ENCODE results near the gene RESP18. TPM values are rescaled to one million over a fixed set of nuclear protein-coding genes. Genes with fewer than 3 reads are reported as not detected.

The RESP18 gene
- total and polyA plus RNA-seq, 7 experiments from 2014 or later = not detected

DNA sequence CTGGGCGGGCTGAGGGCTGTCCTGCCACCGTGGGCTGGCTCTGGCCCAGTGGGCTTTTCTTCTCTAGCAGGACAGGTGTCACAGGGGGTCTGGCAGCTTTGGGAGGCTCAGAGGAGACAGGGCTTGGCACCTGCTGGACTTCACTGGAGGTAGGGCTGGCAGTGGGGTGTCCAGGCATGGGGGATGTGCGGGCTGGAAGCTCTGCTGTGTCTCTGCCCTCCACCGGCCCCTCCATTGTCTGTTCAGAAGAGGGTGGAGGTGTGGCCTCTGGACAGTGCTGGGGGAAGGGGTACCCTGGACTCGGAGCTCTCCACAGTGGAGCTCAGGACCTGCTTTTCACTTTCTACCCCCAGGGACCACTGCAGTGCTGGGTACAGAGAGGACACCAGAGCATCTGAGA lies 32.5 kb downstream of the RESP18 start:
- H3K4me3 ChIP-seq (ENCODE audit: low read length) = no peak overlapping the region
- H3K27me3 ChIP-seq (ENCODE audit: control insufficient read depth in 2 of 2, insufficient read depth in 2 of 2, low read length in 2 of 2) = no peaks in the 10 kb centered on the region
- peaks cover 7 to 39% (median 25%) of the 10 kb centered on the region in 5 donors for H3K27me3 Mint-ChIP-seq
- H3K4me1 Mint-ChIP-seq = peaks cover 5 to 27% (median 16%) of the 10 kb centered on the region in 7 donors
- ATAC-seq = no peak
- no peaks in the 10 kb centered on the region for H3K9me3 Mint-ChIP-seq
- peak overlapping the region in 1 of 9 donors; percentile 7 for H3K27ac Mint-ChIP-seq
- H3K9me3 ChIP-seq (ENCODE audit: control insufficient read depth in 2 of 3, low read length in 3 of 3) = no peaks in the 10 kb centered on the region
- peaks cover 0 to 18% of the 10 kb centered on the region in 2 donors for H3K4me1 ChIP-seq (ENCODE audit: control insufficient read depth in 2 of 2, insufficient read depth in 2 of 2, low read length in 2 of 2)
- H3K4me3 Mint-ChIP-seq = no peak overlapping the region
- DNase-seq = no peak
- no peaks in the 10 kb centered on the region for H3K36me3 ChIP-seq (ENCODE audit: control insufficient read depth in 2 of 3, insufficient read depth in 3 of 3, low read length in 3 of 3)
- ChIA-PET CTCF (interaction anchor here (0.5 to 11.9 kb wide), 7 partner anchors 21 to 242 kb away, joined by 3 to 194 read pairs (median 4); partner anchors contain the start of genes DNAJB2 and NHEJ1), POLR2A (interaction anchor here (1.0 to 1.2 kb wide), 2 partner anchors 93 to 141 kb away, joined by 3 to 4 read pairs; partner anchors contain the start of gene ZFAND2B)
- peaks cover 0 to 2% (median 0%) of the 10 kb centered on the region in 5 donors for H3K36me3 Mint-ChIP-seq
- intact Hi-C loops (cut with micrococcal nuclease) = no loop called here
- no peak overlapping the region for H3K27ac ChIP-seq (ENCODE audit: low read depth, low read length)

DNA sequence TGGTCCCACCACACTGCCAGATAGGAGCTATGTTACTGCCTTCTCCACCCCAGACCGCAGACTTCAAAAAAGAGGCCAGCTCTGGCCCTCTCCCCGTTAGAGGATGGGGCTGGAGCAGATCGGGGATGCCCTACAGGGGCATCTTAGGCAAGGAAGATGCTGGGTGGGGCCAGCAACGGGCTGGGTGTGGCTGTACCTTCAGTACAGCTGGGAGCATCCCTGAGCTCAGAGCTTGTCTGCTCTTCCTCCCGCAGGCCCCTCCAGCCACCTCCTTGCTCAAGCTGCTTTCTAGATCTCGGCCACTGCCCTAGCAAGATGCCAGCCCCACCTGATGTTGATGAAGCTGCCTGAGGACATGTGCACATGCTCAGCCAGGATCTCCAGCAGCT lies 33.2 kb downstream of the RESP18 start:
- no peak overlapping the region for H3K4me3 ChIP-seq (ENCODE audit: low read length)
- H3K4me1 Mint-ChIP-seq = peaks cover 7 to 30% (median 19%) of the 10 kb centered on the region in 7 donors
- H3K27ac ChIP-seq (ENCODE audit: low read depth, low read length) = no peak overlapping the region
- DNase-seq = no peak
- no peaks in the 10 kb centered on the region for H3K9me3 Mint-ChIP-seq
- peak overlapping the region in 1 of 9 donors; percentile 42 for H3K27ac Mint-ChIP-seq
- no peaks in the 10 kb centered on the region for H3K27me3 ChIP-seq (ENCODE audit: control insufficient read depth in 2 of 2, insufficient read depth in 2 of 2, low read length in 2 of 2)
- CTCF ChIA-PET = interaction anchor here (0.5 to 11.9 kb wide), 8 partner anchors 9 to 140 kb away, joined by 3 to 194 read pairs (median 4); partner anchors contain the start of genes DNAJB2 and NHEJ1
- H3K36me3 ChIP-seq (ENCODE audit: control insufficient read depth in 2 of 3, insufficient read depth in 3 of 3, low read length in 3 of 3) = no peaks in the 10 kb centered on the region
- POLR2A ChIA-PET = interaction anchor here (0.8 to 1.2 kb wide), 3 partner anchors 93 to 140 kb away, joined by 3 to 4 read pairs (median 3); partner anchors contain the start of gene ZFAND2B
- H3K4me1 ChIP-seq (ENCODE audit: control insufficient read depth in 2 of 2, insufficient read depth in 2 of 2, low read length in 2 of 2) = peaks cover 2 to 20% of the 10 kb centered on the region in 2 donors
- H3K4me3 Mint-ChIP-seq = no peak overlapping the region
- no peak for ATAC-seq
- intact Hi-C loops (cut with micrococcal nuclease) = loop anchor here in 1 of 2 donors (2.0 kb wide), 1 partner anchor 129 kb away; the partner anchor contains the start of gene SLC23A3
- H3K9me3 ChIP-seq (ENCODE audit: control insufficient read depth in 2 of 3, low read length in 3 of 3) = no peaks in the 10 kb centered on the region
- peaks cover 0 to 2% (median 0%) of the 10 kb centered on the region in 5 donors for H3K36me3 Mint-ChIP-seq
- peaks cover 6 to 33% (median 18%) of the 10 kb centered on the region in 5 donors for H3K27me3 Mint-ChIP-seq

DNA sequence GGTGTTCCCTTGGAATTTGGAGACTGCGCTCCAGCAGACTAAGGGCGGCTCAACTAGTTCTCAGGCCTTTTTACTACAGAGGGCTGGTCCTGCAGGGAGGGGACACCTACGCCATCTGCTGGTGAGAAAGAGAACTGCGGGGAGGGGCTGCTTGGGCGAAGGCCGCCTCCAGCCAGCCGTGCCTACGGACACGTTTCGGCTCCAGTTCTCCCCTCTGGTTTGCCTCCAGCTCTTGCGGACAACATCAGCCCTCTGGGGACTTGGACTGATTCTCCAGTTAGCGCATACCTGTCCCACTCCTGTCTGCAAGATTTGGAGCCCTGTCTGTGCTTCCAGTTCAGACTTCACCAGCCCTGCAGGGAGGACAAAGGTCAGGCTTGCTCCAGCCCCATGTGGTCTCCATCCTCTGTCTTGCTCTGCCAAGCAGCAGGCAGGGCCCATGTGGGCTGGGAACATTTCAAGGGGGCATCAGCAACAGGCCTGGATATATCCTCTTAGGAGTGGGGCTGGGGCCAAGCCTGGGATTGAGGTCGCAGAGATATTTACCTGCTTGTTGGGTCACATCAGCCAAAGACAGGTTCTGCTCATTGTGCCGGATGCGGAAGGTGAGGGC lies 33.7 kb downstream of the RESP18 start:
- Histone ChIP-seq H3K9me3 (ENCODE audit: control insufficient read depth in 2 of 3, low read length in 3 of 3) (no peaks in the 10 kb centered on the region), H3K27me3 (ENCODE audit: control insufficient read depth in 2 of 2, insufficient read depth in 2 of 2, low read length in 2 of 2) (no peaks in the 10 kb centered on the region), H3K27ac (ENCODE audit: low read depth, low read length) (no peak overlapping the region), H3K4me3 (ENCODE audit: low read length) (no peak overlapping the region), H3K4me1 (ENCODE audit: control insufficient read depth in 2 of 2, insufficient read depth in 2 of 2, low read length in 2 of 2) (peaks cover 2 to 20% of the 10 kb centered on the region in 2 donors), H3K36me3 (ENCODE audit: control insufficient read depth in 2 of 3, insufficient read depth in 3 of 3, low read length in 3 of 3) (no peaks in the 10 kb centered on the region)
- peaks cover 11 to 34% (median 24%) of the 10 kb centered on the region in 7 donors for H3K4me1 Mint-ChIP-seq
- intact Hi-C loops (cut with micrococcal nuclease) = loop anchor here (1.0 to 2.0 kb wide), 5 partner anchors 88 to 241 kb away; partner anchors contain the start of genes NHEJ1 (in 2 of the 2) and SLC23A3 (in 1 of the 2)
- peak overlapping the region in 1 of 9 donors; percentile 42 for H3K27ac Mint-ChIP-seq
- peaks cover 6 to 32% (median 17%) of the 10 kb centered on the region in 5 donors for H3K27me3 Mint-ChIP-seq
- ATAC-seq (peak; percentile 71), DNase-seq (peak; percentile 67 to 95 (median 80))
- no peaks in the 10 kb centered on the region for H3K9me3 Mint-ChIP-seq
- H3K4me3 Mint-ChIP-seq = no peak overlapping the region
- ChIA-PET POLR2A (interaction anchor here (0.8 to 1.2 kb wide), 4 partner anchors 45 to 140 kb away, joined by 3 to 4 read pairs (median 3); partner anchors contain the start of genes TUBA4A, TUBA4B and ZFAND2B), CTCF (interaction anchor here (0.7 to 11.9 kb wide), 9 partner anchors 9 to 140 kb away, joined by 3 to 194 read pairs (median 3); partner anchors contain the start of genes DNAJB2 and NHEJ1)
- H3K36me3 Mint-ChIP-seq = peaks cover 0 to 2% (median 0%) of the 10 kb centered on the region in 5 donors

DNA sequence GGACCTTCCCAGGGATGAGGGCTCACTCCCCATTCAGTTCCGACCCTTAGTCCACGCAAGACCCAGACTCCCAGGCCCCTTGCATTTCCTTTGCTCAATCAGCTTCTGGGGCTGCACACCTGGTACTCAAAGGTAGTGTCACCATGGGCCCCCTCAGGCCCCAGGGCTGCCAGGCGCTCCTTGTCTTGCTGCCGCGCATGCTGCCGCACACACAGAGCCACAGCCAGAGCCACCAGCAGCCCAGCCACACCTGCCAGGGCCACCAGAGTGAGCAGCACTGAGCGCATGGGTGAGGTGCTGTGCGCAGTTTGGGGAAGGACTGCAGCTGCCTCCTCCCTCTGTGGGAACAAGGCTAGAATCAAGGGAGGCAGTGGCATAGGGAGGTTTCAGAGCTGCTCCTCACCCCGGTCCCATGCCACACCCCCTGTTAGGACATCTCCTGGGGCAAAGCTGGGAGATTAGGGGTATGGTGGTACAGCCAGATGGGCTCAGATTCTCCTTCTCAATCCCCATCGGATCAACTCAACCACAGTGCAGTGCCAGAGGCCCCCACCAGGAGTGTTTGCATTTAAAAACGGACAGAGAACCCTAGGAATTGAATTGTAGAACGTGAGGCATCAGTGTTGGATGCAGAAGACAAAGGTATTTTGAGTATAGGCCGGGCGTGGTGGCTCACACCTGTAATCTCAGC lies 34.6 kb downstream of the RESP18 start:
- ChIA-PET POLR2A (interaction anchor here (0.7 to 1.0 kb wide), 3 partner anchors 43 to 93 kb away, joined by 3 to 6 read pairs (median 3); partner anchors contain the start of genes TUBA4A and TUBA4B), CTCF (interaction anchor here (0.7 to 11.9 kb wide), 6 partner anchors 19 to 139 kb away, joined by 3 to 194 read pairs (median 3); partner anchors contain the start of genes DNAJB2 and NHEJ1)
- peaks cover 0 to 25% (median 10%) of the 10 kb centered on the region in 5 donors for H3K27me3 Mint-ChIP-seq
- Histone ChIP-seq H3K4me1 (ENCODE audit: control insufficient read depth in 2 of 2, insufficient read depth in 2 of 2, low read length in 2 of 2) (peaks cover 2 to 20% of the 10 kb centered on the region in 2 donors), H3K36me3 (ENCODE audit: control insufficient read depth in 2 of 3, insufficient read depth in 3 of 3, low read length in 3 of 3) (no peaks in the 10 kb centered on the region), H3K9me3 (ENCODE audit: control insufficient read depth in 2 of 3, low read length in 3 of 3) (no peaks in the 10 kb centered on the region), H3K27ac (ENCODE audit: low read depth, low read length) (no peak overlapping the region), H3K4me3 (ENCODE audit: low read length) (no peak overlapping the region), H3K27me3 (ENCODE audit: control insufficient read depth in 2 of 2, insufficient read depth in 2 of 2, low read length in 2 of 2) (no peaks in the 10 kb centered on the region)
- peaks cover 0 to 2% (median 0%) of the 10 kb centered on the region in 5 donors for H3K36me3 Mint-ChIP-seq
- no peaks in the 10 kb centered on the region for H3K9me3 Mint-ChIP-seq
- H3K4me1 Mint-ChIP-seq = peaks cover 11 to 34% (median 27%) of the 10 kb centered on the region in 7 donors
- no peak overlapping the region for H3K4me3 Mint-ChIP-seq
- intact Hi-C loops (cut with micrococcal nuclease) = loop anchor here (1.0 to 2.0 kb wide), 5 partner anchors 87 to 240 kb away; partner anchors contain the start of genes NHEJ1 (in 2 of the 2) and SLC23A3 (in 1 of the 2)
- H3K27ac Mint-ChIP-seq = peak overlapping the region in 2 of 9 donors; percentile 34 to 59
- DNase-seq (no peak), ATAC-seq (no peak)

DNA sequence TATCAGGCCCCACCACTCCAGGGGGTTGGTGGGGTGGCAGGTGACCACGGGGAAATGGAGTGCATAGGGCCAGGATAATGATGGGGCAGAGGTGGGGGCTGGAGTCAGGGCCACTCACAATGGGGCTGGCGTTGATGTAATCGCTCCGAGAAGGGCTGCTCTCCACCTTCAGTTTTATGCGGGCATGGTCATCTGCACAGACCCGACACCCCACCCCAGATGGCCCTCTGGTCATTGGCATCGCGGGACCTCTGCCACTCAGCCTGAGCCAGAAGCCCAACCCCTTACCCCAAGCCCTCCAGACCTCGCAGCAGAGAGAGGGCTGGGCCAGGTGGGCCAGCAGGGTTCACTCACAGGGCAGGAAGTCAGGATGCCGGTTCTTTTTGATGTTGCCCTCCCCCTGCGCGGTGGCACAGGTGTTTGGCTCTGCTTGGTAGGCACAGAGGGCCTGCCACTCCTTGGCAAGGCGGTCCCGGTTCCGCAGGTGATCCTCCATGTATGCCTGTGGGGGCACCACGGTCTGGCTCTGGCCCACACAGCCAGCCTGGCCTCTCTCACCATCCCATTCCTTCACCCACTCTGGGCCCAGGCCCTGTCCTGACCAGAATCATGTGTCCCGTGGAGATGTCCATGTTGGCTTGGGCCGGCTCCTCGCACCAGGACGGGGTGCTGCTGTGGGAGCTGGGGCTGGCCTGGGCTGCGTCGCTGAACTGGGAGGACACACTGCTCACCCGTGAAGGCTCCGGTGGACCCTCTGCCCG lies 35.7 kb downstream of the RESP18 start:
- Mint-ChIP-seq H3K27ac (peak overlapping the region in 2 of 9 donors; percentile 25 to 56), H3K36me3 (peaks cover 0 to 2% (median 0%) of the 10 kb centered on the region in 5 donors), H3K9me3 (no peaks in the 10 kb centered on the region), H3K4me3 (peak overlapping the region in 1 of 10 donors; percentile 38), H3K27me3 (peaks cover 0 to 24% (median 9%) of the 10 kb centered on the region in 5 donors), H3K4me1 (peaks cover 11 to 34% (median 27%) of the 10 kb centered on the region in 7 donors)
- H3K4me3 ChIP-seq (ENCODE audit: low read length) = no peak overlapping the region
- DNase-seq (peak in 6 of 9 donors; percentile 33 to 43 (median 40)), ATAC-seq (no peak)
- ChIA-PET POLR2A (interaction anchor here (0.7 to 4.2 kb wide), 3 partner anchors 17 to 92 kb away, joined by 3 to 74 read pairs (median 6); partner anchors contain the start of genes DNAJB2 and TUBA4A), CTCF (interaction anchor here (1.5 to 11.9 kb wide), 3 partner anchors 18 to 138 kb away, joined by 3 to 194 read pairs (median 25); partner anchors contain the start of genes DNAJB2 and NHEJ1)
- H3K36me3 ChIP-seq (ENCODE audit: control insufficient read depth in 2 of 3, insufficient read depth in 3 of 3, low read length in 3 of 3) = no peaks in the 10 kb centered on the region
- H3K9me3 ChIP-seq (ENCODE audit: control insufficient read depth in 2 of 3, low read length in 3 of 3) = no peaks in the 10 kb centered on the region
- H3K4me1 ChIP-seq (ENCODE audit: control insufficient read depth in 2 of 2, insufficient read depth in 2 of 2, low read length in 2 of 2) = peaks cover 2 to 20% of the 10 kb centered on the region in 2 donors
- intact Hi-C loops (cut with micrococcal nuclease) = no loop called here
- H3K27me3 ChIP-seq (ENCODE audit: control insufficient read depth in 2 of 2, insufficient read depth in 2 of 2, low read length in 2 of 2) = no peaks in the 10 kb centered on the region
- H3K27ac ChIP-seq (ENCODE audit: low read depth, low read length) = no peak overlapping the region
